A549 (cell line): ENCODE data around the gene RUNX1. TPM values are rescaled to one million over a fixed set of nuclear protein-coding genes. Genes with fewer than 3 reads are reported as not detected.

Experiments
- ATAC-seq, 2 experiments: fragments of 200-7000 bp in 1 of 2; fragments of >200 bp in 1 of 2; cut with Nextera tagmentation in 1 of 2; cut with Tn5 transposase in 1 of 2; 3 replicates each; pipeline versions ENCODE4 v1.8.0 to v1.9.1; 2018 to 2020; ENCODE audit warnings: mild to moderate bottlenecking in 1 of 2, moderate library complexity in 1 of 2
- CTCF ChIA-PET: fragments of 300-600 bp; sonication (Branson Sonifier 250); formaldehyde crosslinking; extraction: SDS; loops from one replicate; lab custom pipeline; 2021; ENCODE audit warnings: antibody characterized with exemption, inconsistent platforms; lab: Yijun Ruan, JAX
- POLR2A ChIA-PET: fragments of 350-600 bp; formaldehyde crosslinking; extraction: SDS; loops from one replicate; lab custom pipeline; 2021; ENCODE audit warnings: antibody characterized with exemption, inconsistent platforms; lab: Yijun Ruan, JAX
- DNase-seq, 2 experiments: peaks; one replicate each; pipeline versions ENCODE4 v3.0.0 to v3.0.0-alpha.2; 2011 to 2016; ENCODE audit warnings: low read depth in 1 of 2, low spot score in 1 of 2
- FAIRE-seq: peaks from 2 replicates; lab custom pipeline; 2011; peaks lifted over from hg19 to GRCh38; lab: Jason Lieb, UNC
- H3K27ac ChIP-seq, 2 experiments: fragments of >200 bp; sonication (Bioruptor Twin); formaldehyde crosslinking; 3 replicates each; pipeline ENCODE4 v1.5.1; 2016 to 2017
- H3K4me1 ChIP-seq: fragments of >200 bp; sonication (Bioruptor Twin); formaldehyde crosslinking; 3 replicates; pipeline ENCODE4 v1.6.1; 2016
- H3K4me2 ChIP-seq: fragments of >200 bp; sonication (Bioruptor Twin); formaldehyde crosslinking; 3 replicates; pipeline ENCODE4 v1.6.1; 2016
- H3K4me3 ChIP-seq: fragments of >200 bp; sonication (Bioruptor Twin); formaldehyde crosslinking; 3 replicates; pipeline ENCODE4 v1.5.1; 2016
- H3K9me3 ChIP-seq: fragments of >200 bp; sonication (Bioruptor Twin); formaldehyde crosslinking; 3 replicates; pipeline ENCODE4 v1.6.1; 2016
- CHD2 ChIP-seq: fragments of 150-350 bp; IDR thresholded peaks from 2 replicates; pipeline ENCODE4 v1.6.1; 2014; ENCODE audit warnings: low read length; ENCODE audit not compliant: partially characterized antibody
- FOXS1 ChIP-seq: fragments of 250-450 bp; sonication (Bioruptor Pico); IDR thresholded peaks from 2 replicates; pipeline ENCODE4 v1.5.0; 2020; ENCODE audit warnings: mild to moderate bottlenecking, moderate library complexity
- HOXB13 ChIP-seq: fragments of 250-450 bp; sonication (Bioruptor Pico); IDR thresholded peaks from 2 replicates; pipeline ENCODE4 v1.5.0; 2020; ENCODE audit warnings: low read depth, mild to moderate bottlenecking, moderate library complexity
- MAFK ChIP-seq: fragments of 450-650 bp; IDR thresholded peaks from 2 replicates; pipeline ENCODE4 v1.6.1; 2014; ENCODE audit not compliant: partially characterized antibody
- PHF8 ChIP-seq: fragments of 200-600 bp; sonication (generic); IDR thresholded peaks from 2 replicates; pipeline ENCODE4 v1.6.1; 2016; ENCODE audit warnings: low read depth, mild to moderate bottlenecking, antibody characterized with exemption, moderate library complexity, borderline replicate concordance
- POLR2A ChIP-seq: IDR thresholded peaks from 2 replicates; pipeline ENCODE4 v1.6.1; 2012; ENCODE audit warnings: mild to moderate bottlenecking, low read length
- RAD21 ChIP-seq, 2 experiments: fragments of >200 bp in 1 of 2; sonication (Bioruptor Twin) in 1 of 2; formaldehyde crosslinking in 1 of 2; IDR thresholded peaks in 1 of 2; conservative IDR thresholded peaks in 1 of 2; 2 replicates in 1 of 2; 3 replicates in 1 of 2; pipeline ENCODE4 v1.6.1; 2012 to 2018; ENCODE audit warnings: inconsistent platforms in 1 of 2
- RCOR1 ChIP-seq: fragments of 150-350 bp; IDR thresholded peaks from 2 replicates; pipeline ENCODE4 v1.6.1; 2014; ENCODE audit warnings: antibody characterized with exemption, low read length, low read depth
- REST ChIP-seq: fragments of 200-600 bp; sonication (generic); IDR thresholded peaks from 2 replicates; pipeline ENCODE4 v1.6.1; 2016; ENCODE audit warnings: antibody characterized with exemption, mild to moderate bottlenecking, moderate library complexity
- SREBF2 ChIP-seq: fragments of 450-650 bp; IDR thresholded peaks from 2 replicates; pipeline ENCODE4 v1.6.1; 2014; ENCODE audit warnings: mild to moderate bottlenecking, moderate library complexity
- TFCP2L1 ChIP-seq: fragments of 250-450 bp; sonication (Bioruptor Pico); IDR thresholded peaks from 2 replicates; pipeline ENCODE4 v1.5.0; 2021; ENCODE audit warnings: mild to moderate bottlenecking
- TP53 ChIP-seq: fragments of 250-450 bp; sonication (Bioruptor Pico); IDR thresholded peaks from 2 replicates; pipeline ENCODE4 v1.5.0; 2021; ENCODE audit warnings: mild to moderate bottlenecking, moderate library complexity
- ZSCAN20 ChIP-seq: fragments of 250-450 bp; sonication (Bioruptor Pico); IDR thresholded peaks from 2 replicates; pipeline ENCODE4 v1.8.0; 2022; ENCODE audit warnings: mild to moderate bottlenecking, moderate library complexity
- WGBS: methylation state at CpG from one replicate; pipeline ENCODE4 v1.1.6; 2017; ENCODE audit errors: missing lambda C conversion rate; 5-methylcytosine and 5-hydroxymethylcytosine counted together
- polyA plus RNA-seq, 4 experiments: library from polyadenylated mRNA; depleted of rRNA in 3 of 4; stranded (reverse); fragments of >200 nt; fragmentation: RNase III in 1 of 4; extraction: RNeasy Plus Mini Kit Qiagen cat#74134 plus additional on column Dnase treatment in 1 of 4; gene quantifications; 2 replicates in 3 of 4; 3 replicates in 1 of 4; pipeline ENCODE4 v1.2.3, GENCODE V29; 2011 to 2017
- TF ChIP-seq, protein P1 (sequence below): fragments of 250-450 bp; sonication (Bioruptor Pico); IDR thresholded peaks from 2 replicates; pipeline ENCODE4 v1.5.0; 2020; ENCODE audit warnings: low read depth, mild to moderate bottlenecking, moderate library complexity
- TF ChIP-seq, protein P2 (sequence below): IDR thresholded peaks from 2 replicates; pipeline ENCODE4 v1.6.1; 2012

RUNX1 gene
- polyA plus RNA-seq, 2 of the 4 experiments (the other 2 are of a cell fraction): 5.5 TPM

GRCh38 chr21:35043549-35043948, 5.6 kb downstream of the RUNX1 start:
- TF ChIP-seq, protein P1, sequence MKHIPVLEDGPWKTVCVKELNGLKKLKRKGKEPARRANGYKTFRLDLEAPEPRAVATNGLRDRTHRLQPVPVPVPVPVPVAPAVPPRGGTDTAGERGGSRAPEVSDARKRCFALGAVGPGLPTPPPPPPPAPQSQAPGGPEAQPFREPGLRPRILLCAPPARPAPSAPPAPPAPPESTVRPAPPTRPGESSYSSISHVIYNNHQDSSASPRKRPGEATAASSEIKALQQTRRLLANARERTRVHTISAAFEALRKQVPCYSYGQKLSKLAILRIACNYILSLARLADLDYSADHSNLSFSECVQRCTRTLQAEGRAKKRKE: no peak
- TF ChIP-seq POLR2A: no peak
- no peak for TF ChIP-seq TP53 (CRISPR knock-in tag)
- TF ChIP-seq, protein P2, sequence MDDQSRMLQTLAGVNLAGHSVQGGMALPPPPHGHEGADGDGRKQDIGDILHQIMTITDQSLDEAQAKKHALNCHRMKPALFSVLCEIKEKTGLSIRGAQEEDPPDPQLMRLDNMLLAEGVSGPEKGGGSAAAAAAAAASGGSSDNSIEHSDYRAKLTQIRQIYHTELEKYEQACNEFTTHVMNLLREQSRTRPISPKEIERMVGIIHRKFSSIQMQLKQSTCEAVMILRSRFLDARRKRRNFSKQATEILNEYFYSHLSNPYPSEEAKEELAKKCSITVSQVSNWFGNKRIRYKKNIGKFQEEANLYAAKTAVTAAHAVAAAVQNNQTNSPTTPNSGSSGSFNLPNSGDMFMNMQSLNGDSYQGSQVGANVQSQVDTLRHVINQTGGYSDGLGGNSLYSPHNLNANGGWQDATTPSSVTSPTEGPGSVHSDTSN: no peak
- POLR2A ChIA-PET: no interaction called here
- ATAC-seq (no peak), FAIRE-seq (no peak), DNase-seq (no peak)
- Histone ChIP-seq H3K9me3 (no peaks in the 10 kb centered on the region), H3K27ac (no peak overlapping the region), H3K4me3 (no peak overlapping the region), H3K4me1 (peaks cover 16% of the 10 kb centered on the region), H3K4me2 (no peak overlapping the region)
- CTCF ChIA-PET: no interaction called here

DNA sequence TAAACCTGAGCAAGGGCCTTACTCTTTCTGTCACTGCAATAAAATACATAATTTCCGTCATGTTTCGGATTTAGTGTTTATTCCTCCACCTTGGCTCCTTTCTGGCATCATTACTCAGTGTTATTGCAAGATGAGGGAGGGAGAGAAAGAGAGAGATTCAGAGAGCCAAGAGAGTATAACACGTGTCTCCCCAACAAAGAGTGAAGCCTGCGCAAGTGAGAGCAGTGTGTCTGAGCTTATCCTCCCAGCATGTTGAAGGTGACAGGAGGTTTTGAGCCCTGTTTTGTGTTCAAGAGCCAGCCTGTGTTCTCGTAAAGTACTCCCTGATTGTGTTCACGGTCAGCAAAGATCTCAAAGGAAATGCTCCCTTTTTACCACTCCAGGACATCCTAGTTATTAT, 6.3 kb downstream of the RUNX1 start:
- H3K9me3 ChIP-seq: no peaks in the 10 kb centered on the region
- no peak for DNase-seq
- TF ChIP-seq RAD21 (conservative IDR thresholded peaks at IDR 0.05 in 1 of 2, IDR thresholded peaks at IDR 0.05 in 1 of 2) (no peak), PHF8 (no peak)
- no peak overlapping the region for H3K4me3 ChIP-seq
- ChIA-PET POLR2A (no interaction called here), CTCF (interaction anchor here (0.8 to 1.2 kb wide), 2 partner anchors 8 to 349 kb away, joined by 3 read pairs; no protein-coding TSS in a partner anchor)
- H3K4me2 ChIP-seq: no peak overlapping the region
- no peak for FAIRE-seq
- no peak overlapping the region for H3K27ac ChIP-seq
- H3K4me1 ChIP-seq: peaks cover 8% of the 10 kb centered on the region
- WGBS: 88% methylated on average over 6 of the region's 6 CpGs
- no peak for ATAC-seq

DNA sequence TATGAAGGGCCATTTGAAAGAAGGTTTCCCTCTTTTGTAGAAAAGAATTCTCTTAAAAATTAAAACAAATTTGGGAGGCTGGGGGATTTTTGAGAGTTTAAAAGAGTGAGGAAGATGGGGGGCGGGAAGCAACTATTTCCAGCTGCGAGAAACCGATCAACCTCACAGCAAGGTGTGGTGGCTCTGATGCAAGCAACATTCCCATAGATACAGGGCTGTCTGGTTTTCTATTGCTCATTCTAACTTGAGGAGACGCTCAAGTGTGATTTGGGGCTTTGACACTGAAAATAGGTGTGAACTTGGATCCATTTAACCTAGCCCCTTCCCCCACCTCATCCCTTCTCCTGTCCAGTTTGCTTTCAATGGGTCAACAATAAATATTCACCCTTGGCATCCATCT, 7.2 kb downstream of the RUNX1 start:
- Histone ChIP-seq H3K4me2 (no peak overlapping the region), H3K9me3 (no peaks in the 10 kb centered on the region), H3K27ac (no peak overlapping the region), H3K4me3 (no peak overlapping the region), H3K4me1 (peaks cover 5% of the 10 kb centered on the region)
- TF ChIP-seq SREBF2: no peak
- no peak for TF ChIP-seq ZSCAN20 (CRISPR knock-in tag)
- TF ChIP-seq MAFK: no peak
- TF ChIP-seq FOXS1 (CRISPR knock-in tag): no peak
- TF ChIP-seq CHD2: no peak
- no peak for TF ChIP-seq REST
- no peak for ATAC-seq
- ChIA-PET CTCF (interaction anchor here (0.8 to 1.2 kb wide), 2 partner anchors 9 to 349 kb away, joined by 3 read pairs; no protein-coding TSS in a partner anchor), POLR2A (no interaction called here)
- no peak for FAIRE-seq
- no peak for DNase-seq
- 93% methylated on average over 4 of the region's 4 CpGs for WGBS

DNA sequence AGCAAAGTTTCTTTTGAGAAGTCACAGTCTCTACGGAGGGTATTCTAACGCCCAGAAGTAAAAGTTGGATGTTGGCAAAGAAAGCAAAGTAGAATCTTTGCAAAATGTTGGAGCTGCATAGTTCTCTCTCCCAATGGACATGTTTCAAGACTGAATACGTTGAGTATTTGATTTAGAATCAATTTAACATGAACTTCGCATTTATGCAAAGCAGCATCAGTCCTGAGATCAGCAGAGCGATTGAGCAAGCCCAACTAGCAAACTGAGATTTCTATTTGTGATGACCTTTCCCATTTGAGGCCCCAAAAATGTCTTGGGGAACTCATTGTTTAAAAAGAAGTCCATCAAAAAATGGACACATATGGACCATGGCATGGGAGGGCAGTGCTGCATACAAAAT, 8.0 kb downstream of the RUNX1 start:
- POLR2A ChIA-PET: no interaction called here

More for the DNA sequence above, 8.0 kb downstream of the RUNX1 start:
- DNase-seq (no peak), FAIRE-seq (no peak), ATAC-seq (no peak)
- no peaks in the 10 kb centered on the region; the same call in 1 of the 3 replicates for H3K4me1 ChIP-seq
- H3K9me3 ChIP-seq: no peaks in the 10 kb centered on the region
- CTCF ChIA-PET: interaction anchor here (1.5 kb wide), 1 partner anchor 359 kb away, joined by 6 read pairs; no protein-coding TSS in a partner anchor
- 85% methylated on average over 5 of the region's 5 CpGs for WGBS
- TF ChIP-seq HOXB13 (no peak), TFCP2L1 (CRISPR knock-in tag) (no peak), RCOR1 (no peak)
- no peak overlapping the region for H3K4me3 ChIP-seq
- no peak overlapping the region for H3K27ac ChIP-seq
- H3K4me2 ChIP-seq: no peak overlapping the region
